AG10803 (cell line): Measurements from ENCODE around the gene IL16.

Source experiments
- DNase-seq: peaks from one replicate; pipeline ENCODE4 v3.0.0; 2010; ENCODE audit warnings: low read depth
- H3K4me3 ChIP-seq: 2 replicates; pipeline ENCODE4 v1.5.1; 2011; ENCODE audit warnings: mild to moderate bottlenecking, low read length, control low read depth
- CTCF ChIP-seq: conservative IDR thresholded peaks from 2 replicates; pipeline ENCODE4 v1.5.1; 2011; ENCODE audit warnings: mild to moderate bottlenecking, low read length, control low read depth, inconsistent platforms

Gene IL16

GRCh38 chr15:81351651-81352050 lies 155.0 kb downstream of the IL16 start:
- no peak for TF ChIP-seq CTCF
- no peak overlapping the region for H3K4me3 ChIP-seq
- no peak for DNase-seq

- no peak for TF ChIP-seq CTCF
- no peak for DNase-seq
- H3K4me3 ChIP-seq, result no peak overlapping the region
These were observed 159.6 kb downstream of the IL16 start for GRCh38 chr15:81356252-81356651.

DNA sequence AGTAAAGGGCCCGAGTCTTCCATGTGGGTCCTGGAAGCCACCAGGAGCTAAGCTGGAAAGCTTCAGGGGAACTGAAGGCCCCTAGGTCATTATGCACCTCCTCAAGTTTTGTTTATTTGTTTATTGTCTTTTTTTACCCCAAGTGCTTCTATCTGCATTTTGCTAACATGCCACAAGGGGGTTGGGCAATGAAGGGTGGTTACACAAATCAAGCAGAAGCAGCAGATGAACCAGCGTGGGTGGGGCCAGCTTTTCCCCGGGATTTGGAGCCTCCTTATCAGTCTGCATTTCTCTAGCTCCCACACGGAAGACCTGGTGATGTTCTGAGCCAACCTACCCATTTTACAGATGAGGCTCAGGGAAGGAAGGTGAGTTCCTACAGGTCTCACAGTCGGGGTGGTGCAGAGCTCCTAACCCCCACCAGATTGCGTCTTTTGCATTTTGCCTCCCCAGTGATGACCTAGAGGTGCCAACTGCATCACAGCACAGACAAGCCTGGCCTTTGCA lies 160.6 kb downstream of the IL16 start:
- 0 out of 2 replicates have a peak, but pooled peaks have one; percentile 7 for TF ChIP-seq CTCF
- H3K4me3 ChIP-seq, result no peak overlapping the region
- no peak for DNase-seq

DNA sequence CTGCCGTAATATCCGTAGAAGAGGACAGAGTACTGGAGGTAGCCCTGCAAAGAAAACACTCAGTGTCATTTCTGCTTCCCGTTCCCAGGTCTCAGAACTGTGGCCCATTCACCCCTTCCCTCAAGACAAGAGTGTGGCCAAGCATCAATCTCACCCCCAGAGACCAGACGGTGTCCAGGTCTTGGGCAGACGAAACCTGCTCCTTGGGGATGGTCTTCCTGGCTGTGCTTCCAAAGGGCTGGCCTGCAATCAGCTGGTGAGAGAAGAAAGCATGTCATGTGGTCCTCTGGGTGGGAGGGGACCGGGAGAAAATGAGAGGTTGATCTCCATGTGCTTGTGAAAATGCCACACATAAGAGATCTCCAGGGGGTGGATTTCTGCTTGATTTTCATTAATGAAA lies 161.6 kb downstream of the IL16 start:
- DNase-seq, result no peak
- TF ChIP-seq CTCF, result no peak
- H3K4me3 ChIP-seq, result no peak overlapping the region

DNA sequence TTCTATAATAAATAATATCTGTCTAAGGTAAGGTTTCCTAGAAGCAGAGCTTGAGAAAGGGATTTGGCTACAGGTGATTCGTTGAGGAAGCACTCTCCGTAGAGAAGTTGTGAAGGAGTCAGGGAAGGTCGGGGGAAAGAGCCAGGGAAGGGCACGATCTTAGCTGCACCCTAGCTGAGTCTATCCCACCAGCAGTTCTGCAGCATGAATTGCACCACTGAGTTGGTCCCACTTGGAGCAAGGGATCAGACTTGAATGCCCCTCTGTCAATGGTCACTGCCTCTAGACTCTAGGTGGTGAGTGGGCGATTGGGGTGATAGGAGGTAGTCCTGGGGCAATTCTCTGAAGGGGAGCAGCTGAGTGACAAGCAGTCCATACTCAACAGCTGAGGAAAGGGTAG lies 163.8 kb downstream of the IL16 start:
- H3K4me3 ChIP-seq, result no peak overlapping the region
- no peak for DNase-seq
- no peak for TF ChIP-seq CTCF

DNA sequence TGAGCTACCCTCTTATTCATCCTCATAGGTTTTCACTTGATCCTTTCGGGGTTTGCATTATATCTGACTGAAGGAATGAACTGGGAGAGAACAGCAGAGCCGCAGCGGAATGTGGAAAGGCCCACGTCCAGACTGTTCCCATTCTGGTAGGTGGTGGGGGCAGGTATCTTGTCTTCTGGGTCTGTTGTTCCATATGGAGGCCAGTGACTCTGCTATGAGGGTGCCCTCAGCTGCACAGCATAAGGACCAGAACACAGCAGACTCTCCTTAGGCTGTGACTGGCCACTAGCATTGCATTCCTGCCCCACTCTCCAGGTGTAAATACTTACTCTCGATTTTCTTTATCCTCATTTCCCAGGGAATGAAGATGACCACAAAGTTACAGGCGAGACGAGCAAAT lies 165.2 kb downstream of the IL16 start:
- H3K4me3 ChIP-seq, result no peak overlapping the region
- DNase-seq, result no peak
- TF ChIP-seq CTCF, result no peak

GRCh38 chr15:81362790-81363189 lies 166.1 kb downstream of the IL16 start:
- H3K4me3 ChIP-seq, result no peak overlapping the region
- DNase-seq, result no peak
- no peak for TF ChIP-seq CTCF
